Bronchial epithelial cell (primary cell): ENCODE results near the gene DPM2. TPM values are rescaled to one million over a fixed set of nuclear protein-coding genes. Genes with fewer than 3 reads are reported as not detected.

Experiments
- DNase-seq: peaks from one replicate; pipeline ENCODE4 v3.0.0-alpha.2; 2010; ENCODE audit warnings: low read depth
- FAIRE-seq: peaks from 2 replicates; lab custom pipeline; 2011; peaks lifted over from hg19 to GRCh38; lab: Jason Lieb, UNC
- H3K27me3 ChIP-seq: 2 replicates; pipeline ENCODE4 v1.5.1; 2011; ENCODE audit warnings: low read length; ENCODE audit not compliant: control insufficient read depth, insufficient read depth
- H3K36me3 ChIP-seq: 2 replicates; pipeline ENCODE4 v1.5.1; 2011; ENCODE audit warnings: low read length; ENCODE audit not compliant: control insufficient read depth, insufficient read depth
- H3K4me3 ChIP-seq: 2 replicates; pipeline ENCODE4 v1.5.1; 2011; ENCODE audit warnings: mild to moderate bottlenecking, low read depth, low read length, control low read depth
- CTCF ChIP-seq: IDR thresholded peaks from 2 replicates; pipeline ENCODE4 v1.5.1; 2011; ENCODE audit warnings: mild to moderate bottlenecking, moderate library complexity, low read length, control low read depth, inconsistent platforms; ENCODE audit not compliant: insufficient read depth, severe bottlenecking
- total RNA-seq: library from RNA; depleted of rRNA; stranded (reverse); fragments of >200 nt; gene quantifications from 2 replicates; pipeline ENCODE4 v1.2.1, GENCODE V29; 2014

DPM2 gene
- total RNA-seq, 1 donor from 2014 or later, result 11.8 TPM

GRCh38 chr9:127899128-127899943 lies 38.3 kb downstream of the DPM2 start, which contains the start of gene ST6GALNAC6:
Gene ST6GALNAC6, minus strand, starts transcription at chr9:127899603. Its CDS starts 1,622 bp downstream, at chr9:127897981.
- Histone ChIP-seq H3K36me3 (peaks cover 17% of the 10 kb centered on the region), H3K4me3 (peak within 1 kb of the TSS; percentile 90), H3K27me3 (no peaks in the 10 kb centered on the region)
- DNase-seq (no peak), FAIRE-seq (no peak)
- TF ChIP-seq CTCF, result peak; percentile 2

- no peak for TF ChIP-seq CTCF
- FAIRE-seq, result no peak
- peak; percentile 46 for DNase-seq
- H3K27me3 ChIP-seq, result no peaks in the 10 kb centered on the region
- peaks cover 20% of the 10 kb centered on the region for H3K36me3 ChIP-seq
- H3K4me3 ChIP-seq, result peak overlapping the region; percentile 90
These were observed 39.1 kb downstream of the DPM2 start for GRCh38 chr9:127898433-127899127.

- FAIRE-seq (no peak), DNase-seq (no peak)
- H3K27me3 ChIP-seq, result no peaks in the 10 kb centered on the region
- TF ChIP-seq CTCF, result no peak
- H3K4me3 ChIP-seq, result no peak overlapping the region
- peaks cover 28% of the 10 kb centered on the region for H3K36me3 ChIP-seq
These were observed 40.4 kb downstream of the DPM2 start for GRCh38 chr9:127897193-127897692.

- H3K36me3 ChIP-seq, result peaks cover 28% of the 10 kb centered on the region
- TF ChIP-seq CTCF, result no peak
- FAIRE-seq (no peak), DNase-seq (no peak)
- no peak overlapping the region for H3K4me3 ChIP-seq
- H3K27me3 ChIP-seq, result no peaks in the 10 kb centered on the region
These were observed 41.1 kb downstream of the DPM2 start for GRCh38 chr9:127896395-127897192.

- Histone ChIP-seq H3K27me3 (no peaks in the 10 kb centered on the region), H3K4me3 (no peak overlapping the region), H3K36me3 (peaks cover 30% of the 10 kb centered on the region)
- no peak for TF ChIP-seq CTCF
- DNase-seq (no peak), FAIRE-seq (no peak)
These were observed 41.8 kb downstream of the DPM2 start for GRCh38 chr9:127895811-127896210.
